ENCODE measurements around the gene KCNH1. TPM values are rescaled to one million over a fixed set of nuclear protein-coding genes. Genes with fewer than 3 reads are reported as not detected.

Gene KCNH1
- total and polyA plus RNA-seq, 7 donors, result 0.10 to 0.22 (median 0.17) TPM

DNA sequence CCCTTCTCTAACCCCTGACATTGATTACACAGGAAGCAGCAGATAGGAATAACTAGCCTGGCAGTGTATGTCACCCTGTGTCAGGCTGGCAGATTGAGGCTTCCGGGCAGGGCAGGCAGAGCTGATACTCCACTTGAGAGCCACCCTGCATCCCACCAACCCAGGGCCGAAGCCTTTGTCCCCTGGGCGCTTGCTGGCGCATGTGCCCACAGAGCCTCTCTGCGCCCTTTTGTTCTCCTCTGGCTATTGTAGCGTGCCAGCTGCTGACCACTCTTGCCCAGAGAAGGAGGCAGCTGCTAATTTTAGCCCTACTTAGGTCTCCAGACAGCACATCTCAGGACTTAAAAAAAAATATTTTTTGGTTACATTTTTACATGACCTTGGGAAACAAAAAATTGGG is 500.3 kb downstream of the KCNH1 start:
- Histone ChIP-seq H3K9me3 (no peaks in the 10 kb centered on the region), H3K27ac (no peak overlapping the region), H3K36me3 (ENCODE audit: insufficient read depth in 1 of 2, low read depth in 1 of 2) (no peaks in the 10 kb centered on the region), H3K4me1 (no peaks in the 10 kb centered on the region), H3K27me3 (ENCODE audit: insufficient read depth in 3 of 3, low read length in 2 of 3) (no peaks in the 10 kb centered on the region), H3K4me3 (no peak overlapping the region)
- TF ChIP-seq, protein P1, sequence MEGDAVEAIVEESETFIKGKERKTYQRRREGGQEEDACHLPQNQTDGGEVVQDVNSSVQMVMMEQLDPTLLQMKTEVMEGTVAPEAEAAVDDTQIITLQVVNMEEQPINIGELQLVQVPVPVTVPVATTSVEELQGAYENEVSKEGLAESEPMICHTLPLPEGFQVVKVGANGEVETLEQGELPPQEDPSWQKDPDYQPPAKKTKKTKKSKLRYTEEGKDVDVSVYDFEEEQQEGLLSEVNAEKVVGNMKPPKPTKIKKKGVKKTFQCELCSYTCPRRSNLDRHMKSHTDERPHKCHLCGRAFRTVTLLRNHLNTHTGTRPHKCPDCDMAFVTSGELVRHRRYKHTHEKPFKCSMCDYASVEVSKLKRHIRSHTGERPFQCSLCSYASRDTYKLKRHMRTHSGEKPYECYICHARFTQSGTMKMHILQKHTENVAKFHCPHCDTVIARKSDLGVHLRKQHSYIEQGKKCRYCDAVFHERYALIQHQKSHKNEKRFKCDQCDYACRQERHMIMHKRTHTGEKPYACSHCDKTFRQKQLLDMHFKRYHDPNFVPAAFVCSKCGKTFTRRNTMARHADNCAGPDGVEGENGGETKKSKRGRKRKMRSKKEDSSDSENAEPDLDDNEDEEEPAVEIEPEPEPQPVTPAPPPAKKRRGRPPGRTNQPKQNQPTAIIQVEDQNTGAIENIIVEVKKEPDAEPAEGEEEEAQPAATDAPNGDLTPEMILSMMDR (IDR thresholded peaks at IDR 0.05), result no peak
- WGBS, 3 donors, result 35 to 64% (median 47%) methylated on average over 6 of the region's 6 CpGs
- no peak for DNase-seq
- intact Hi-C loops (cut with DNase I), result no loop called here
- ATAC-seq, result no peak

DNA sequence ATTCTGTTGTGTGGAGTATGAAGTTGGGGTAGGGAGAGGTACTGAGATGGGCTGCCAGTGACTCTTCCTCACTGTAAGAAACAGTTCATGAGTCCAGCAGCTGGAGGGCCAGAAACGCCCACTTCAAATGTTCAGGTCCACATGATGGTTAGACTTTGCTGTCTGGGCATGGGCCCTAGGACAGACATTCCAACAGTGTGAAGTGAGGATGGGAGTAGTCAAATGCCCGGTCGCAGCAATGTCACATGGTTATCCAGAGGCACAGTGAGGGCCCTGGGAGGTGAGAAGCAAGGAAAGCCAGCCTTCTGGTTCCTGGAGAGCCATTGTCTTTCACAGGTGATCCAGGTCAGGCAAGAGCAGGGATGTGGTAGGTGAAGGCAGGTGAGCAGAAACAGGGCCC is 500.8 kb downstream of the KCNH1 start:
- Histone ChIP-seq H3K4me3 (no peak overlapping the region), H3K27me3 (ENCODE audit: insufficient read depth in 3 of 3, low read length in 2 of 3) (no peaks in the 10 kb centered on the region), H3K4me1 (no peaks in the 10 kb centered on the region), H3K36me3 (ENCODE audit: insufficient read depth in 1 of 2, low read depth in 1 of 2) (no peaks in the 10 kb centered on the region), H3K9me3 (no peaks in the 10 kb centered on the region), H3K27ac (no peak overlapping the region)
- intact Hi-C loops (cut with DNase I), result no loop called here
- no peak for ATAC-seq
- TF ChIP-seq, protein P1 (IDR thresholded peaks at IDR 0.05), result no peak
- 61 to 67% (median 62%) methylated on average over 3 of the region's 3 CpGs for WGBS, 3 donors
- DNase-seq, result no peak

DNA sequence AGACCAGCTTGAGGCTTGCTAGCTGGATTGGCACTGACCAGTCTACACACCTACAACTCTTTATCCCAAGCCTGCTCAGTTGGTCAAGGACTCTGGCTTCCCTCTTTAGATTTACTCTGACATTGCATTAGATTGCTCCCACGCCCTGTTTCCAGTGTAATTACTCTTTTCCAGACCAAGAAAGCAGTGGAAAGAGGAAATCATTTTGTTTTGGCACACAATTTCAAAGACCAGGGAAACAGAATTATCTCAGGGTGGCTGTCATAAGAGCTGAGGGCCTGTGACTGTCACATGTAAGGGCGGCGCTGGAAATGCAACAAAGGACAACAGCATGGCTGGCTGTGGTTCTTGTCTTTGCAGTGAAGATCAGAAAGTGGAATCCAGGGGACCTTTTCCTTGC is 502.5 kb downstream of the KCNH1 start:
- no peaks in the 10 kb centered on the region for H3K9me3 ChIP-seq
- H3K4me1 ChIP-seq, result no peaks in the 10 kb centered on the region
- 64 to 68% (median 67%) methylated on average over 3 of the region's 3 CpGs for WGBS, 3 donors
- DNase-seq (no peak), ATAC-seq (no peak)
- TF ChIP-seq, protein P1 (IDR thresholded peaks at IDR 0.05), result no peak
- H3K4me3 ChIP-seq, result no peak overlapping the region
- no peaks in the 10 kb centered on the region for H3K27me3 ChIP-seq (ENCODE audit: insufficient read depth in 3 of 3, low read length in 2 of 3)
- no peaks in the 10 kb centered on the region for H3K36me3 ChIP-seq (ENCODE audit: insufficient read depth in 1 of 2, low read depth in 1 of 2)
- H3K27ac ChIP-seq, result no peak overlapping the region
- intact Hi-C loops (cut with DNase I), result no loop called here

DNA sequence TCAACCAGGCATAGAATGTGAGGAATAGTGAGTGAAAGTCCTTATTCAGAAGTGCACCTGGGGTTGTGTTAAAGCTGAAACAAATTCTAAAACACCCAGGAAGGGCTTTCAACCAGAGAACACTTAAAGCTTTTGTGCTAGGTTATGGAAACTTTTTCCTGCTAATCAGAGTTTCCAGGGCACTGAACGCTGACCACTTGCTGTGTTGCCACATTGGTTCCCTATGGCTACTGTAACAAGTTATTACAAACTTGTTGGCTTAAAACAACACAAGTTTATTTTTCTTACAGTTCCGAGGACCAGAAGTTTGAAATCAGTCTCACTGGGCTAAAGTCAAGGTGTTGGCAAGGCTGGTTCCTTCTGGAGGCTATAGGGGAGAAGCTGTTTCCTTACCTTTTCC is 504.7 kb downstream of the KCNH1 start:
- no peak overlapping the region for H3K27ac ChIP-seq
- no peaks in the 10 kb centered on the region for H3K4me1 ChIP-seq
- intact Hi-C loops (cut with DNase I), result no loop called here
- WGBS, 3 donors, result 89 to 93% (median 92%) methylated on average over 2 of the region's 2 CpGs
- no peaks in the 10 kb centered on the region for H3K36me3 ChIP-seq (ENCODE audit: insufficient read depth in 1 of 2, low read depth in 1 of 2)
- no peak for DNase-seq
- no peaks in the 10 kb centered on the region for H3K27me3 ChIP-seq (ENCODE audit: insufficient read depth in 3 of 3, low read length in 2 of 3)
- H3K9me3 ChIP-seq, result no peaks in the 10 kb centered on the region
- H3K4me3 ChIP-seq, result no peak overlapping the region
- no peak for ATAC-seq
- TF ChIP-seq, protein P1 (IDR thresholded peaks at IDR 0.05), result no peak

DNA sequence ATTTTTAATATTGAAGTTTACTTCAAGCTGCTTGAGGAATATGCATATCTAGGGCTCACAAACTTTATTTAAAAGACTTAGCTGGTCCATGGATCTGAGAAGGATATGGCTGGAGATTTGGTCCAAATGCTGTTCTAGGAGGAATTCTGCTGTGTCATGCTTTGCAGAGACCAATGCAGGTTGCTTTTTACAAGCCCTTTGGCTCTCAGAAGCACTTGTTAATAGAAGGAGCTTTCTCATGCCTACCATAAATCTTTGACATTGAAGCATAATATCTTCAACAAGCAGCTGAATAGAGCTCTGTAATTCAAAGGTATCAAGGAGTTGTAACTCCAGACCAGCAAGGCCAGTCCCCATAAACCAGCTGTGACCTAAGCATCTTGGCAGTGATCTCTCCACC is 506.2 kb downstream of the KCNH1 start:
- H3K27ac ChIP-seq, result no peak overlapping the region
- no peaks in the 10 kb centered on the region for H3K36me3 ChIP-seq (ENCODE audit: insufficient read depth in 1 of 2, low read depth in 1 of 2)
- intact Hi-C loops (cut with DNase I), result no loop called here
- no peaks in the 10 kb centered on the region for H3K27me3 ChIP-seq (ENCODE audit: insufficient read depth in 3 of 3, low read length in 2 of 3)
- TF ChIP-seq, protein P1 (IDR thresholded peaks at IDR 0.05), result no peak
- DNase-seq (no peak), ATAC-seq (no peak)
- no peak overlapping the region for H3K4me3 ChIP-seq
- H3K9me3 ChIP-seq, result no peaks in the 10 kb centered on the region
- H3K4me1 ChIP-seq, result no peaks in the 10 kb centered on the region

All from psoas muscle (tissue), 8 donors.